GM13977 (cell line): ENCODE results near the gene KRT36.

Experiments
- DNase-seq: peaks from one replicate; pipeline ENCODE4 v3.0.0; 2012; ENCODE audit warnings: low spot score
- CTCF ChIP-seq: IDR thresholded peaks from 2 replicates; pipeline ENCODE4 v1.5.1; 2012; ENCODE audit warnings: mild to moderate bottlenecking, control low read depth; ENCODE audit not compliant: insufficient read depth; ENCODE audit errors: extremely low read depth, missing control alignments
- in situ Hi-C: fragments of 300-500 bp; cut with MboI; formaldehyde crosslinking; loops from one replicate; pipeline ENCODE4 v1.12.0; 2022; ENCODE audit warnings: low sequenced_read_pairs, low pct_unique_long_range_greater_than_20kb, mixed read lengths, inconsistent platforms; ENCODE audit not compliant: unreplicated experiment

Gene KRT36

GRCh38 chr17:41484920-41485904 lies 4.5 kb downstream of the KRT36 start:
- in situ Hi-C loops, result loop anchor here (25.0 kb wide), 1 partner anchor 102 kb away; the partner anchor contains the start of gene KRT14
- no peak for DNase-seq
- TF ChIP-seq CTCF, result no peak

DNA sequence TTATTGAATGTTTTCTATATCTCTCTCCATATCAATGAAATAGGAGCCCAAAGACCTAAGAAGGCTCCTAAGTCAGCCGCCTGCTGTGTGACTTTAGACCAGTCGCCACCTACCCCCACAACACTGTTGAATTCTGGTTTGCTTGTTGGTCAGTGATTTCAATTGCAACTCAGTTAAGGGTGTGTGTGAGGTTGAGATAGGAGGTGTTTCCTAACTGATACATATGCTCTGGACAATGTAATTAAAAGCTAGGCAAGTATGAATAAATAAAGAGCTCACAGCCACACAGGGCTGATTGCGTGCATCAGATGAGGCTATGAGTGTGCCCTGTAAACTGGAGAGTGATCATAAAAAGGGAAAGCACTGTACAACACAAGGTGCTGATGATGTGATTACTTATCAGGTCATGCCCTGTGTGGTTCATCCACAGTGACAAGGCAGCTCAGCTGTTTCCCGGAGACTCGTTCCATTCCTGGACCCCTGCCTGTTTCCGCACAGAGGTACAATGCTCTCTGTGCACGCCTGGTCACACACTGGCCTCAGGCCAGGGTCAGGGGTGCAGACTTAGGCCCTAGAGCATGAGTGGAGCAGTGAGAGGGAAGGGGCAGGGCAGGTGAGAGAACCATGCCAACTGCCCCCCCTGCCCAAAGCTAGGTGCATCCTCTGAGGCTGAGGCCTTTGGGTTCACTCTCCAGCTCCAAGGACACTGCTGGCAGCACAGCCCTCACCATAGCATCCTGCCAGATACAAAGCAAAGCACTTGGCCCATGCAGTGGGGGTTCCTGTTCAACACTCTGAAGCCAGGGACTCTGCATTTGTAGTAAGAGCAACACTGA lies 5.5 kb downstream of the KRT36 start:
- DNase-seq, result no peak
- in situ Hi-C loops, result loop anchor here (25.0 kb wide), 1 partner anchor 103 kb away; the partner anchor contains the start of gene KRT14
- TF ChIP-seq CTCF, result no peak

- in situ Hi-C loops, result loop anchor here (25.0 kb wide), 1 partner anchor 104 kb away; the partner anchor contains the start of gene KRT14
- no peak for DNase-seq
- no peak for TF ChIP-seq CTCF
Observed at GRCh38 chr17:41483531-41483930, 6.2 kb downstream of the KRT36 start.

GRCh38 chr17:41481036-41481435 lies 8.7 kb downstream of the KRT36 start, which contains the start of gene KRT35:
Gene KRT35, minus strand, starts transcription at chr17:41481151. Its CDS starts 54 bp downstream, at chr17:41481097.
- in situ Hi-C loops, result loop anchor here (25.0 kb wide), 1 partner anchor 106 kb away; the partner anchor contains the start of gene KRT14
- no peak for TF ChIP-seq CTCF
- DNase-seq, result no peak

GRCh38 chr17:41480581-41480980 lies 9.1 kb downstream of the KRT36 start:
- in situ Hi-C loops, result loop anchor here (25.0 kb wide), 1 partner anchor 107 kb away; the partner anchor contains the start of gene KRT14
- no peak for TF ChIP-seq CTCF
- DNase-seq, result no peak

- in situ Hi-C loops, result loop anchor here (25.0 kb wide), 1 partner anchor 107 kb away; the partner anchor contains the start of gene KRT14
- no peak for TF ChIP-seq CTCF
- DNase-seq, result no peak
Observed at GRCh38 chr17:41480136-41480535, 9.6 kb downstream of the KRT36 start.
